ENCODE measurements around the gene HPRT1. TPM values are rescaled to one million over a fixed set of nuclear protein-coding genes. Genes with fewer than 3 reads are reported as not detected.

The HPRT1 gene
- total RNA-seq, 1 donor from 2014 or later = 14.5 TPM

GRCh38 chrX:134533952-134534351 lies 74.0 kb downstream of the HPRT1 start:
- TF ChIP-seq POLR2AphosphoS5 (IDR thresholded peaks at IDR 0.05; ENCODE audit: insufficient read depth in 1 of 2, low read depth in 1 of 2) (no peak), POLR2A (IDR thresholded peaks at IDR 0.05) (no peak), CTCF (IDR thresholded peaks at IDR 0.05) (no peak)
- H3K36me3 ChIP-seq = no peaks in the 10 kb centered on the region
- intact Hi-C loops (cut with DNase I) = no loop called here
- H3K4me1 ChIP-seq = no peaks in the 10 kb centered on the region
- H3K9me3 ChIP-seq = no peaks in the 10 kb centered on the region
- no peak overlapping the region for H3K27ac ChIP-seq
- H3K4me3 ChIP-seq = no peak overlapping the region
- no peaks in the 10 kb centered on the region for H3K27me3 ChIP-seq
- no peak for DNase-seq (ENCODE audit: extremely low spot score in 2 of 2)

- no peak for DNase-seq (ENCODE audit: extremely low spot score in 2 of 2)
- Histone ChIP-seq H3K36me3 (no peaks in the 10 kb centered on the region), H3K27me3 (no peaks in the 10 kb centered on the region), H3K9me3 (no peaks in the 10 kb centered on the region), H3K27ac (peak overlapping the region; percentile 9), H3K4me3 (no peak overlapping the region), H3K4me1 (no peaks in the 10 kb centered on the region)
- TF ChIP-seq POLR2A (IDR thresholded peaks at IDR 0.05) = no peak
- no peak for TF ChIP-seq POLR2AphosphoS5 (IDR thresholded peaks at IDR 0.05; ENCODE audit: insufficient read depth in 1 of 2, low read depth in 1 of 2)
- no peak for TF ChIP-seq CTCF (IDR thresholded peaks at IDR 0.05)
- intact Hi-C loops (cut with DNase I) = no loop called here
Observed at GRCh38 chrX:134537179-134537955, 77.4 kb downstream of the HPRT1 start.

- no peaks in the 10 kb centered on the region for H3K9me3 ChIP-seq
- no peaks in the 10 kb centered on the region for H3K4me1 ChIP-seq
- DNase-seq (ENCODE audit: extremely low spot score in 2 of 2) = no peak
- no peak for TF ChIP-seq POLR2AphosphoS5 (IDR thresholded peaks at IDR 0.05; ENCODE audit: insufficient read depth in 1 of 2, low read depth in 1 of 2)
- no peak for TF ChIP-seq CTCF (IDR thresholded peaks at IDR 0.05)
- no peak for TF ChIP-seq POLR2A (IDR thresholded peaks at IDR 0.05)
- intact Hi-C loops (cut with DNase I) = no loop called here
- no peak overlapping the region for H3K4me3 ChIP-seq
- no peaks in the 10 kb centered on the region for H3K36me3 ChIP-seq
- no peak overlapping the region for H3K27ac ChIP-seq
- no peaks in the 10 kb centered on the region for H3K27me3 ChIP-seq
Observed at GRCh38 chrX:134538316-134538715, 78.4 kb downstream of the HPRT1 start.

- H3K27ac ChIP-seq = no peak overlapping the region
- DNase-seq (ENCODE audit: extremely low spot score in 2 of 2) = no peak
- no peaks in the 10 kb centered on the region for H3K4me1 ChIP-seq
- intact Hi-C loops (cut with DNase I) = no loop called here
- no peaks in the 10 kb centered on the region for H3K9me3 ChIP-seq
- H3K27me3 ChIP-seq = no peaks in the 10 kb centered on the region
- H3K36me3 ChIP-seq = no peaks in the 10 kb centered on the region
- TF ChIP-seq POLR2AphosphoS5 (IDR thresholded peaks at IDR 0.05; ENCODE audit: insufficient read depth in 1 of 2, low read depth in 1 of 2) (no peak), POLR2A (IDR thresholded peaks at IDR 0.05) (no peak), CTCF (IDR thresholded peaks at IDR 0.05) (no peak)
- H3K4me3 ChIP-seq = no peak overlapping the region
Observed at GRCh38 chrX:134541906-134542305, 81.9 kb downstream of the HPRT1 start.

GRCh38 chrX:134542485-134542884 lies 82.5 kb downstream of the HPRT1 start:
- H3K36me3 ChIP-seq = no peaks in the 10 kb centered on the region
- no peaks in the 10 kb centered on the region for H3K9me3 ChIP-seq
- no peak overlapping the region for H3K4me3 ChIP-seq
- no peaks in the 10 kb centered on the region for H3K4me1 ChIP-seq
- DNase-seq (ENCODE audit: extremely low spot score in 2 of 2) = no peak
- no peak for TF ChIP-seq POLR2AphosphoS5 (IDR thresholded peaks at IDR 0.05; ENCODE audit: insufficient read depth in 1 of 2, low read depth in 1 of 2)
- intact Hi-C loops (cut with DNase I) = no loop called here
- no peaks in the 10 kb centered on the region for H3K27me3 ChIP-seq
- no peak overlapping the region for H3K27ac ChIP-seq

Data from vagina (tissue), 2 donors.